SK-N-MC (cell line): ENCODE measurements around the gene RSRC1.

Experiments used
- EZH2 ChIP-seq: fragments of 200-600 bp; sonication (generic); IDR thresholded peaks from one replicate; pipeline ENCODE4 v1.6.1; 2017; ENCODE audit warnings: antibody characterized with exemption
- POLR2AphosphoS5 ChIP-seq: IDR thresholded peaks from 2 replicates; pipeline ENCODE4 v1.6.1; 2012; ENCODE audit warnings: mild to moderate bottlenecking, low read depth, low read length, borderline replicate concordance

GRCh38 chr3:158407844-158408517 lies 298.1 kb downstream of the RSRC1 start:
- TF ChIP-seq EZH2 (no peak), POLR2AphosphoS5 (no peak)
